ENCODE measurements around the gene OGFR. TPM values are rescaled to one million over a fixed set of nuclear protein-coding genes. Genes with fewer than 3 reads are reported as not detected.

OGFR gene
- total RNA-seq, 1 experiment from 2014 or later = 84.7 TPM

DNA sequence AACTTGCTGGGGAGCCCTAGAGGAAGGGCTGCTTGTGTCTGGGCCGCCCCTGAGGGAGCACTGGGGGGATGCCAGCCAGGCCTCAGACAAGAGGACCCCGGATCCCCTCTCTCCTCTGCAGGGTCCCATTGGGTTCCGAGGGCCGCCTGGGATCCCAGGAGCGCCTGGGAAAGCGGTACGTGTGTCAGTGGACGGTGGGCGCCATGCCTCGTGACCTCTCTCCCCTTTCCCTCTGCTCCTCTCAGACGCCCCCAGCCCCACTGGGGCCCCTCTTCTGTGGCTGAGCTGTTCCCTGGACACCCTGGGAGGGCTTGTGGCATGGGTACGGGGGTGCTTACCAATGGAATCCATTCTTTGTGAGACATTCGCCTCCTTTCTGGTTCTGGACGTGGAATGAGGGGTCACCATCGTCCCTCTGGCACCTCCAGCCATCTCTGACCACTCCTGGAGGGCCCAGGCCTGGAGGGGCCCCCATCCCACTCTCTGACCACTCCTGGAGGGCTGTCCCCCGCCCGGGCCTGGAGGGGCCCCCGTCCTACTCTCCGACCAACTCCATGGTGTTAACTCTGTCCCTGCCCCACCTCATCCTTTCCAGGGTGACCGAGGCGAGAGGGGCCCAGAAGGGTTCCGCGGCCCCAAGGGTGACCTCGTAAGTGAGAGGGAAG is 22.1 kb downstream of the OGFR start:
- no TSS peak for BruUV-seq (replicated peaks)
- Histone ChIP-seq H3K36me3 (ENCODE audit: control insufficient read depth, insufficient read depth, low read length) (no peaks in the 10 kb centered on the region), H3K4me1 (peaks cover 8% of the 10 kb centered on the region), H3K27me3 (replicated peaks; ENCODE audit: control insufficient read depth, insufficient read depth, low read length) (no peaks in the 10 kb centered on the region), H3K9me3 (no peaks in the 10 kb centered on the region), H3K4me3 (ENCODE audit: low read depth, low read length) (no peak overlapping the region)
- intact Hi-C loops (cut with micrococcal nuclease; ENCODE audit: unreplicated experiment) = no loop called here
- no peak overlapping the region for H3K27ac Mint-ChIP-seq (ENCODE audit: unreplicated experiment)
- H3K27me3 Mint-ChIP-seq (ENCODE audit: insufficient read depth, unreplicated experiment) = no peaks in the 10 kb centered on the region
- H3K9me3 Mint-ChIP-seq (ENCODE audit: unreplicated experiment) = no peaks in the 10 kb centered on the region
- ChIA-PET CTCF (interaction anchor here (0.6 kb wide), 1 partner anchor 115 kb away, joined by 3 read pairs; no protein-coding TSS in a partner anchor), POLR2A (no interaction called here)
- no peaks in the 10 kb centered on the region for H3K4me1 Mint-ChIP-seq (ENCODE audit: low read depth, unreplicated experiment)
- H3K36me3 Mint-ChIP-seq (ENCODE audit: insufficient read depth, unreplicated experiment) = no peaks in the 10 kb centered on the region
- TF ChIP-seq, protein P1, sequence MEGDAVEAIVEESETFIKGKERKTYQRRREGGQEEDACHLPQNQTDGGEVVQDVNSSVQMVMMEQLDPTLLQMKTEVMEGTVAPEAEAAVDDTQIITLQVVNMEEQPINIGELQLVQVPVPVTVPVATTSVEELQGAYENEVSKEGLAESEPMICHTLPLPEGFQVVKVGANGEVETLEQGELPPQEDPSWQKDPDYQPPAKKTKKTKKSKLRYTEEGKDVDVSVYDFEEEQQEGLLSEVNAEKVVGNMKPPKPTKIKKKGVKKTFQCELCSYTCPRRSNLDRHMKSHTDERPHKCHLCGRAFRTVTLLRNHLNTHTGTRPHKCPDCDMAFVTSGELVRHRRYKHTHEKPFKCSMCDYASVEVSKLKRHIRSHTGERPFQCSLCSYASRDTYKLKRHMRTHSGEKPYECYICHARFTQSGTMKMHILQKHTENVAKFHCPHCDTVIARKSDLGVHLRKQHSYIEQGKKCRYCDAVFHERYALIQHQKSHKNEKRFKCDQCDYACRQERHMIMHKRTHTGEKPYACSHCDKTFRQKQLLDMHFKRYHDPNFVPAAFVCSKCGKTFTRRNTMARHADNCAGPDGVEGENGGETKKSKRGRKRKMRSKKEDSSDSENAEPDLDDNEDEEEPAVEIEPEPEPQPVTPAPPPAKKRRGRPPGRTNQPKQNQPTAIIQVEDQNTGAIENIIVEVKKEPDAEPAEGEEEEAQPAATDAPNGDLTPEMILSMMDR (IDR thresholded peaks at IDR 0.05; ENCODE audit: insufficient read depth in 1 of 2, low read depth in 1 of 2, low read length in 1 of 2, severe bottlenecking in 1 of 2, unreplicated experiment in 1 of 2) = no peak
- no peak overlapping the region for H3K4me3 Mint-ChIP-seq (ENCODE audit: unreplicated experiment)
- no peak for DNase-seq

DNA sequence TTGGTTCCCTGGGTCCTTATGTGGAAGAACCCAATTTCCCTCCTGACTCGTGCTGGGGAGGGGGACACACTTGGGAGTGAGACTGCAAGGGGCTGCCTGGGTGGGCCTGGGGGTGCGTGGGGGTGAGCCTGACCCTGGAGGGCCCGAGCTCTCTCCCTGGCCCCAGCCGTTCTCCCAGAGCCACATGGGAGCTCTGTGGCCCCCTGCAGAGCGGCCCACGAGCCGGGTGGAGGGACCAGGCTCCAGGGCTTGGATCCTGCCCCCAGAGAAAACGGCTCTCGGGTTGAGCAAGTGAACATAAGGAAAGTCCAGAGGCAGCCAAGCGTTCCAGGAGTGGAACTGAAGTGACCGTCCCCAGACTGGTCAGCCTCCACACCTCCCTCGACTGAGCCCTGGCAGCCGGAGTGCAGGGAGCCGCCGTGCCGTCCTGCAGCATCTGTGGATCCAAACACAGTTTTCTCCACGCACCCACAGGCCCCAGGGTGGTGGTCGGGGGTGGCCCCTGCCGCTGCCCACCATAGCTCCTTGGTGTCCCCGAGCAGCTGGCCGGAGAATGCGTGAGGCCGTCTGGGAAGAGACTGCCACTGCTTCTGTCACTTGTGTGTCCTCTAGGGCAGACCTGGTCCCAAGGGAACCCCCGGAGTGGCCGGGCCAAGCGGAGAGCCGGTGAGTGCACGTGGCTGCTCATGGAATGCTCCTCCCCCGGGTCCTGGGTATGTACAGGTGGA is 22.8 kb downstream of the OGFR start:
- Histone ChIP-seq H3K4me3 (ENCODE audit: low read depth, low read length) (no peak overlapping the region), H3K9me3 (no peaks in the 10 kb centered on the region), H3K4me1 (peaks cover 9% of the 10 kb centered on the region), H3K36me3 (ENCODE audit: control insufficient read depth, insufficient read depth, low read length) (no peaks in the 10 kb centered on the region), H3K27me3 (replicated peaks; ENCODE audit: control insufficient read depth, insufficient read depth, low read length) (no peaks in the 10 kb centered on the region)
- peaks cover 4% of the 10 kb centered on the region for H3K4me1 Mint-ChIP-seq (ENCODE audit: low read depth, unreplicated experiment)
- CTCF ChIA-PET = interaction anchor here (0.6 kb wide), 2 partner anchors 33 to 116 kb away, joined by 3 to 5 read pairs; no protein-coding TSS in a partner anchor
- DNase-seq = no peak
- no peaks in the 10 kb centered on the region for H3K36me3 Mint-ChIP-seq (ENCODE audit: insufficient read depth, unreplicated experiment)
- H3K27me3 Mint-ChIP-seq (ENCODE audit: insufficient read depth, unreplicated experiment) = no peaks in the 10 kb centered on the region
- intact Hi-C loops (cut with micrococcal nuclease; ENCODE audit: unreplicated experiment) = no loop called here
- BruUV-seq (replicated peaks) = no TSS peak
- no peak overlapping the region for H3K27ac Mint-ChIP-seq (ENCODE audit: unreplicated experiment)
- no peak overlapping the region for H3K4me3 Mint-ChIP-seq (ENCODE audit: unreplicated experiment)
- TF ChIP-seq, protein P1 (IDR thresholded peaks at IDR 0.05; ENCODE audit: insufficient read depth in 1 of 2, low read depth in 1 of 2, low read length in 1 of 2, severe bottlenecking in 1 of 2, unreplicated experiment in 1 of 2) = no peak
- H3K9me3 Mint-ChIP-seq (ENCODE audit: unreplicated experiment) = no peaks in the 10 kb centered on the region
- POLR2A ChIA-PET = no interaction called here

DNA sequence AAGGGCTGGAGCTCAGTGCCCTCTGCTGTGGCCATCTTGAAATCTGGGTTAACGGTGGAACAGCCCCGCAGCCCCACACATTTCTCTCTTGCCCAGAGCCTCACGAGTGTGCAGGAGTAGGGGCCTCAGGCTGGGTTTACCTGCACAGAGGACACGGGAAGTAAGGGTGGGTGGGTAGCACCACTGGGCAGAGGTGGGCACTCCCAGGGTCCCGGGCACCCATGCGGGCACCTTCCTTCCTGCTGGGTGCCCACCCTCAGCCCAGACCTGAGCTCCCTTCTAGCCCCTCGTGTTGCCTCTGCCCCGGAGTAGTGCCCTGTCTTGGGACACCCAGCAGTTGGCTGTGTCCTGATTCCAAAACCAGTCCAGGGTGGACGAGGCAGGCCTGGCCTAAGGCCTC is 23.4 kb downstream of the OGFR start:
- BruUV-seq (replicated peaks) = no TSS peak
- Histone ChIP-seq H3K4me1 (peaks cover 9% of the 10 kb centered on the region), H3K4me3 (ENCODE audit: low read depth, low read length) (no peak overlapping the region), H3K36me3 (ENCODE audit: control insufficient read depth, insufficient read depth, low read length) (no peaks in the 10 kb centered on the region), H3K9me3 (no peaks in the 10 kb centered on the region), H3K27me3 (replicated peaks; ENCODE audit: control insufficient read depth, insufficient read depth, low read length) (no peaks in the 10 kb centered on the region)
- DNase-seq = no peak
- no peak overlapping the region for H3K4me3 Mint-ChIP-seq (ENCODE audit: unreplicated experiment)
- POLR2A ChIA-PET = no interaction called here
- CTCF ChIA-PET = interaction anchor here (0.6 kb wide), 1 partner anchor 34 kb away, joined by 5 read pairs; no protein-coding TSS in a partner anchor
- no peak overlapping the region for H3K27ac Mint-ChIP-seq (ENCODE audit: unreplicated experiment)
- H3K4me1 Mint-ChIP-seq (ENCODE audit: low read depth, unreplicated experiment) = peaks cover 9% of the 10 kb centered on the region
- no peaks in the 10 kb centered on the region for H3K36me3 Mint-ChIP-seq (ENCODE audit: insufficient read depth, unreplicated experiment)
- H3K27me3 Mint-ChIP-seq (ENCODE audit: insufficient read depth, unreplicated experiment) = no peaks in the 10 kb centered on the region
- H3K9me3 Mint-ChIP-seq (ENCODE audit: unreplicated experiment) = no peaks in the 10 kb centered on the region
- TF ChIP-seq, protein P1 (IDR thresholded peaks at IDR 0.05; ENCODE audit: insufficient read depth in 1 of 2, low read depth in 1 of 2, low read length in 1 of 2, severe bottlenecking in 1 of 2, unreplicated experiment in 1 of 2) = no peak
- intact Hi-C loops (cut with micrococcal nuclease; ENCODE audit: unreplicated experiment) = no loop called here

Data from Caco-2 (cell line).